ENCODE measurements around the gene PHF19.

DNA sequence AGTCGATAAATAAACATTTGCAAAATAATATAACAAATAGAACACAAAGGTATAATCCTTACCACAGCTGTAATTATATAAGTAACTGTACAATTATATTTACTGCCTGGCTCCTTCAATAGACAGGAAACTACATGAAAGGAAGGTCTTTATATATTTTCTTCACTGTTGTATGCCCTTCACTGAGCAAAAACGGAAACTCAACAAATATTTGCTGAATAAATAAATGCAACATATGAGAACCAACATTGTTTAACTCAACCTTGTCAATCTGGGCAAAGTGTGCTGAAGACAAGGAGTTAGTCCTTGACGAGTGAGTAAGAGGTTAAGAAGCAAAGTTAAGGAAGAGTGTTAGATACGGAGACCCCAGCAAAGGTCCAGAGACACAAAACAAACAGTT lies 56.9 kb downstream of the PHF19 start:
- TF ChIP-seq EZH2phosphoT487 (IDR thresholded peaks at IDR 0.05; ENCODE audit: insufficient read depth, low read depth) (no peak), EZH2 (IDR thresholded peaks at IDR 0.05; ENCODE audit: insufficient read depth, poor library complexity, severe bottlenecking) (no peak)

All from GM23248 (cell line).